ENCODE measurements around the gene USPL1.

GRCh38 chr13:30647824-30648521 is 30.3 kb downstream of the USPL1 start:
- no peak for TF ChIP-seq CTCF (IDR thresholded peaks at IDR 0.05)
- no peak for TF ChIP-seq POLR2A (IDR thresholded peaks at IDR 0.05)
